ENCODE results near the gene NFIB. TPM values are rescaled to one million over a fixed set of nuclear protein-coding genes. Genes with fewer than 3 reads are reported as not detected.

The NFIB gene
- total and polyA plus RNA-seq, 2 of the 8 experiments (the other 6 are each of a cell fraction or from before 2014, with no cell fraction given): 2.6 to 13.1 TPM

DNA sequence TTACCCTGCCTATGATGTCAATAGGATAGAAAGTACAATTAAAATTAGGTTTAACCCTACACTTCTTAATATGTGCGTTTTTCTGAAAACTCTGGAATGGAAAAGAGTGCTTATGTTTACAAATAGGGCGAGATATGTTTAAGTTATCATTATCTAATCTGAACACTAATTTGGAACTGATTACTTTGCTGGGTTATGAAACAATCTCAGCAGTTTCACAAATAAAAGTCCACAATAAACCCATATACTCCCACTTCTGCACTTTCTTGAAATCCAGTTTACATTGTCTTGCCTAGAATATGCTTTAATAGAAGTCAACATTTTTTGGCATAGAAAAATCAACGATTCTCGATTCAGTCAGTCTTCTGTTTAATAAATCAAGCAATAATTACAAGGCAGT, 236.3 kb downstream of the NFIB start (continued):
- no peak for TF ChIP-seq RXRA (IDR thresholded peaks at IDR 0.05; ENCODE audit: insufficient read depth, low read depth, low read length)
- TF ChIP-seq CHD7 (IDR thresholded peaks at IDR 0.05; ENCODE audit: insufficient replicate concordance, low read length): no peak
- no peak for TF ChIP-seq RAD21 (IDR thresholded peaks at IDR 0.05 in 1 of 2, conservative IDR thresholded peaks at IDR 0.05 in 1 of 2; ENCODE audit: low read depth in 2 of 2, low read length in 2 of 2)
- no peak for TF ChIP-seq BRCA1 (IDR thresholded peaks at IDR 0.05; ENCODE audit: low read depth, low read length)
